ENCODE measurements around the gene LBH. TPM values are rescaled to one million over a fixed set of nuclear protein-coding genes. Genes with fewer than 3 reads are reported as not detected.

The LBH gene
- total RNA-seq, 1 experiment from 2014 or later: 1.2 TPM

DNA sequence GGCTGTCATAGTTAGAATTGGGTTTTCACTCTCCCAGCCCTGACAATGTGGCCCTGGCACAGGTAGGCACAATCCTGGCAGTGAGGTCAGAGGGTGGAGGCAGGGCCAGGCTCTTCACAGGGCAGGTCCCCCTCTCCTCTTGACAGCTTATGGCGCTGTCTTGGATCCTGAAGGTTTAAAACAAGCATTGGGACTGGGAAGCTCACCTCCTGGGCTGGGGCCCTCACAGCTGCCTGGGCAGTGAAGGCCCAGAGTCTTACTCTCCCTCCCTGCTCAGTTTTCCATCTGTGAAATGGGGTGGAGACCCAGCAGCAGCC is 23.3 kb downstream of the LBH start (continued):
- TF ChIP-seq, protein P1, sequence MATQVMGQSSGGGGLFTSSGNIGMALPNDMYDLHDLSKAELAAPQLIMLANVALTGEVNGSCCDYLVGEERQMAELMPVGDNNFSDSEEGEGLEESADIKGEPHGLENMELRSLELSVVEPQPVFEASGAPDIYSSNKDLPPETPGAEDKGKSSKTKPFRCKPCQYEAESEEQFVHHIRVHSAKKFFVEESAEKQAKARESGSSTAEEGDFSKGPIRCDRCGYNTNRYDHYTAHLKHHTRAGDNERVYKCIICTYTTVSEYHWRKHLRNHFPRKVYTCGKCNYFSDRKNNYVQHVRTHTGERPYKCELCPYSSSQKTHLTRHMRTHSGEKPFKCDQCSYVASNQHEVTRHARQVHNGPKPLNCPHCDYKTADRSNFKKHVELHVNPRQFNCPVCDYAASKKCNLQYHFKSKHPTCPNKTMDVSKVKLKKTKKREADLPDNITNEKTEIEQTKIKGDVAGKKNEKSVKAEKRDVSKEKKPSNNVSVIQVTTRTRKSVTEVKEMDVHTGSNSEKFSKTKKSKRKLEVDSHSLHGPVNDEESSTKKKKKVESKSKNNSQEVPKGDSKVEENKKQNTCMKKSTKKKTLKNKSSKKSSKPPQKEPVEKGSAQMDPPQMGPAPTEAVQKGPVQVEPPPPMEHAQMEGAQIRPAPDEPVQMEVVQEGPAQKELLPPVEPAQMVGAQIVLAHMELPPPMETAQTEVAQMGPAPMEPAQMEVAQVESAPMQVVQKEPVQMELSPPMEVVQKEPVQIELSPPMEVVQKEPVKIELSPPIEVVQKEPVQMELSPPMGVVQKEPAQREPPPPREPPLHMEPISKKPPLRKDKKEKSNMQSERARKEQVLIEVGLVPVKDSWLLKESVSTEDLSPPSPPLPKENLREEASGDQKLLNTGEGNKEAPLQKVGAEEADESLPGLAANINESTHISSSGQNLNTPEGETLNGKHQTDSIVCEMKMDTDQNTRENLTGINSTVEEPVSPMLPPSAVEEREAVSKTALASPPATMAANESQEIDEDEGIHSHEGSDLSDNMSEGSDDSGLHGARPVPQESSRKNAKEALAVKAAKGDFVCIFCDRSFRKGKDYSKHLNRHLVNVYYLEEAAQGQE (IDR thresholded peaks at IDR 0.05; ENCODE audit: low read depth): no peak
- TF ChIP-seq, protein P2, sequence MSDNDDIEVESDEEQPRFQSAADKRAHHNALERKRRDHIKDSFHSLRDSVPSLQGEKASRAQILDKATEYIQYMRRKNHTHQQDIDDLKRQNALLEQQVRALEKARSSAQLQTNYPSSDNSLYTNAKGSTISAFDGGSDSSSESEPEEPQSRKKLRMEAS (IDR thresholded peaks at IDR 0.05): no peak
- TF ChIP-seq EZH2phosphoT487 (IDR thresholded peaks at IDR 0.05; ENCODE audit: borderline replicate concordance) (no peak), SIN3A (IDR thresholded peaks at IDR 0.05; ENCODE audit: low read depth) (no peak), ZFX (IDR thresholded peaks at IDR 0.05) (no peak), ELF1 (IDR thresholded peaks at IDR 0.05; ENCODE audit: borderline replicate concordance, low read depth) (no peak), RAD21 (IDR thresholded peaks at IDR 0.05; ENCODE audit: low read depth) (no peak), ZNF274 (IDR thresholded peaks at IDR 0.05; ENCODE audit: low read depth, low read length) (no peak)

DNA sequence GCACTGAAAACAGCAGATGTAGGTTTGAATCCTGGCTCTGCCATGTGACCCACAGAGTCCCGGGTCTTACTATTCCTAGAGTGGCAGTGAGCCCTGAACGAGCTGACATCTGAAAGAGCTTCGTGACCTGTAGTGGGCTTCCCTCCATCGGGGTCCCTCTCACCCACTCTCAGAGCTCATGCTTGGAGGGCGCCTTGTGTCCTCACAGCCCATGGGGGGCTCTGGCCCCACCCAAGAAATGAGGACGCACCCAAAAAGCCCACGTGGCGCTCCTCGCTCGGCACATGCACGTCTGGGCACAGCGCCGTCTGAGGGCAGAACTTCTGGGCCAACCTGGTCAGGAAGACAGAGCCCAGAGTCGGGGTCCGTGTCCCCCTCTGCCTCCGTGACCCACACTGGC is 23.7 kb downstream of the LBH start:
- Histone ChIP-seq H3K9me3 (ENCODE audit: control insufficient read depth in 1 of 2, insufficient read depth in 1 of 2, low read depth in 1 of 2, low read length in 2 of 2) (no peaks in the 10 kb centered on the region), H4K20me1 (ENCODE audit: insufficient read depth) (no peaks in the 10 kb centered on the region), H2AFZ (ENCODE audit: low read depth, low read length, poor library complexity, severe bottlenecking) (no peak overlapping the region), H3K9me2 (ENCODE audit: insufficient read depth) (no peaks in the 10 kb centered on the region), H3K9ac (ENCODE audit: low read length) (no peak overlapping the region), H3K79me2 (ENCODE audit: insufficient read depth, low read length) (no peaks in the 10 kb centered on the region), H3K4me3 (replicated peaks in 1 of 2; ENCODE audit: low read depth in 1 of 2, low read length in 2 of 2) (no peak overlapping the region), H3K36me3 (ENCODE audit: control insufficient read depth in 1 of 2, insufficient read depth in 2 of 2, low read length in 2 of 2) (no peaks in the 10 kb centered on the region), H3K27ac (ENCODE audit: low read depth, low read length) (no peak overlapping the region), H3K4me2 (ENCODE audit: low read length) (no peak overlapping the region), H3K4me1 (ENCODE audit: control insufficient read depth in 1 of 2, insufficient read depth in 2 of 2, low read length in 2 of 2) (peaks cover 0 to 10% of the 10 kb centered on the region in 2 experiments; a peak in 2 of 4 replicates), H3K27me3 (ENCODE audit: insufficient read depth, low read length) (no peaks in the 10 kb centered on the region)
- ChIA-PET CTCF (no interaction called here), RAD21 (ENCODE audit: low non-redundant PET in 1 of 2, low total read pairs in 2 of 2, uncharacterized antibody in 2 of 2, unreplicated experiment in 2 of 2) (no interaction called here), POLR2A (no interaction called here)
- no TSS peak for BruUV-seq (replicated peaks)
- ATAC-seq (no peak), DNase-seq (ENCODE audit: low read depth, low spot score) (no peak)
- intact Hi-C loops (cut with micrococcal nuclease): no loop called here
- TF ChIP-seq POLR2AphosphoS5 (IDR thresholded peaks at IDR 0.05; ENCODE audit: low read depth, low read length): no peak
- TF ChIP-seq CEBPB (IDR thresholded peaks at IDR 0.05; ENCODE audit: low read depth): no peak
- TF ChIP-seq, protein P1 (IDR thresholded peaks at IDR 0.05; ENCODE audit: low read depth): no peak
- TF ChIP-seq EGR1 (IDR thresholded peaks at IDR 0.05; ENCODE audit: low read depth): no peak
- no peak for TF ChIP-seq ZNF274 (IDR thresholded peaks at IDR 0.05; ENCODE audit: low read depth, low read length)
- TF ChIP-seq CBX3 (IDR thresholded peaks at IDR 0.05; ENCODE audit: low read depth): no peak
- TF ChIP-seq SP1 (IDR thresholded peaks at IDR 0.05; ENCODE audit: low read depth): no peak
- no peak for TF ChIP-seq RAD21 (IDR thresholded peaks at IDR 0.05; ENCODE audit: low read depth)
- TF ChIP-seq, protein P3, sequence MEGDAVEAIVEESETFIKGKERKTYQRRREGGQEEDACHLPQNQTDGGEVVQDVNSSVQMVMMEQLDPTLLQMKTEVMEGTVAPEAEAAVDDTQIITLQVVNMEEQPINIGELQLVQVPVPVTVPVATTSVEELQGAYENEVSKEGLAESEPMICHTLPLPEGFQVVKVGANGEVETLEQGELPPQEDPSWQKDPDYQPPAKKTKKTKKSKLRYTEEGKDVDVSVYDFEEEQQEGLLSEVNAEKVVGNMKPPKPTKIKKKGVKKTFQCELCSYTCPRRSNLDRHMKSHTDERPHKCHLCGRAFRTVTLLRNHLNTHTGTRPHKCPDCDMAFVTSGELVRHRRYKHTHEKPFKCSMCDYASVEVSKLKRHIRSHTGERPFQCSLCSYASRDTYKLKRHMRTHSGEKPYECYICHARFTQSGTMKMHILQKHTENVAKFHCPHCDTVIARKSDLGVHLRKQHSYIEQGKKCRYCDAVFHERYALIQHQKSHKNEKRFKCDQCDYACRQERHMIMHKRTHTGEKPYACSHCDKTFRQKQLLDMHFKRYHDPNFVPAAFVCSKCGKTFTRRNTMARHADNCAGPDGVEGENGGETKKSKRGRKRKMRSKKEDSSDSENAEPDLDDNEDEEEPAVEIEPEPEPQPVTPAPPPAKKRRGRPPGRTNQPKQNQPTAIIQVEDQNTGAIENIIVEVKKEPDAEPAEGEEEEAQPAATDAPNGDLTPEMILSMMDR (IDR thresholded peaks at IDR 0.05 in 2 of 3, conservative IDR thresholded peaks at IDR 0.05 in 1 of 3; ENCODE audit: borderline replicate concordance in 1 of 3, insufficient read depth in 1 of 3, low read depth in 2 of 3, low read length in 2 of 3): no peak
- no peak for TF ChIP-seq EZH2 (IDR thresholded peaks at IDR 0.05)
- no peak for TF ChIP-seq TCF7L2 (IDR thresholded peaks at IDR 0.05; ENCODE audit: borderline replicate concordance, extremely low read depth, insufficient read depth, insufficient read length)
- no peak for TF ChIP-seq SIN3A (IDR thresholded peaks at IDR 0.05; ENCODE audit: low read depth)
